DMS114 treated with DMSO at 0.1 percent for 48 hours (cell line): ENCODE measurements around the gene TRAF4.

ENCODE experiments used
- DNase-seq: peaks from one replicate; lab custom pipeline; 2025; ENCODE audit not compliant: unreplicated experiment; lab: John Stamatoyannopoulos, UW

TRAF4 gene, protein sequence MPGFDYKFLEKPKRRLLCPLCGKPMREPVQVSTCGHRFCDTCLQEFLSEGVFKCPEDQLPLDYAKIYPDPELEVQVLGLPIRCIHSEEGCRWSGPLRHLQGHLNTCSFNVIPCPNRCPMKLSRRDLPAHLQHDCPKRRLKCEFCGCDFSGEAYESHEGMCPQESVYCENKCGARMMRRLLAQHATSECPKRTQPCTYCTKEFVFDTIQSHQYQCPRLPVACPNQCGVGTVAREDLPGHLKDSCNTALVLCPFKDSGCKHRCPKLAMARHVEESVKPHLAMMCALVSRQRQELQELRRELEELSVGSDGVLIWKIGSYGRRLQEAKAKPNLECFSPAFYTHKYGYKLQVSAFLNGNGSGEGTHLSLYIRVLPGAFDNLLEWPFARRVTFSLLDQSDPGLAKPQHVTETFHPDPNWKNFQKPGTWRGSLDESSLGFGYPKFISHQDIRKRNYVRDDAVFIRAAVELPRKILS

DNA sequence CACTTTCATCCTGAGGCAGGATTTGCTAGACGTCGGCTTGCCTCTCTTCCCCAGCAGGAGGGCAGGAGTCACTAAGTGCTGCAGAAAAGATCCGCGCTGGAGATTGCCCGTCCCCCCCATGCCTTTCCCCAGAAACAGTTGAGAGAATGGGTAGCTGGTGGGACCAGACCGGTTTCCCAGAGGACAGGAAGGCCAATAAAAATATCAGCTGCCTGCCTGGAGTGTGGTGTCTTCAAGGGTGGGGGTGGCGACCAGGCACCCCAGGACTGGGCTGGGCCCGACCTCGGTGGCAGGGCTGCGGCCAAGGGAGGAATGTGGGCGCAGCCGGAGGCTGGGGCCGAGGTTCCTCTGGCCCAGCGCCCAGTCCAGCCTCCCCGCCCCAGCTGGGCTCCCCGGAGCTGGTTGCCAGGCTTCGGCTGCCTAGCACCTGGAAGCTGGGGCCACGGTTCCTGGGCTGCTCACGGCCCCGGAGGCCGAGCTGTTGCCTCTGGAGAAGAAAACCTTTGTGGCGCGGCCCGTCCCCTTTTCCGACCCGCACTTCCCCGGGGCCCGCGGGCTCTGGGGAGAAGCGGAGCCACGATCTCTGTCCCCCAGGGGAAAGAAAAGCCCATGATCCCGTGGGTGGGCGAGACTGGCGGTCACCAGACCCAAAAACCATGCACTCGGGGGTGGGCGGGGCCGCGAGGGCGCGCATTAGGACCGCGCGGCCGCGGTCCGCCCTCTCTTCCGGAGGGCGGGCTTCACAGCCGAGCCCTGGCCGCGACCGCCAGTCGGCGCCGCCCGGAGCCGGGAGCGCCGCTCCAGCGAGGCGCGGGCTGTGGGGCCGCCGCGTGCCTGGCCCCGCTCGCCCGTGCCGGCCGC is at the start of gene TRAF4:
Gene TRAF4, plus strand, starts transcription at position 769 of the 861 bp plus-strand sequence. CDS start 102 bp downstream, outside the sequence.
- DNase-seq = peak; percentile 57

DNA sequence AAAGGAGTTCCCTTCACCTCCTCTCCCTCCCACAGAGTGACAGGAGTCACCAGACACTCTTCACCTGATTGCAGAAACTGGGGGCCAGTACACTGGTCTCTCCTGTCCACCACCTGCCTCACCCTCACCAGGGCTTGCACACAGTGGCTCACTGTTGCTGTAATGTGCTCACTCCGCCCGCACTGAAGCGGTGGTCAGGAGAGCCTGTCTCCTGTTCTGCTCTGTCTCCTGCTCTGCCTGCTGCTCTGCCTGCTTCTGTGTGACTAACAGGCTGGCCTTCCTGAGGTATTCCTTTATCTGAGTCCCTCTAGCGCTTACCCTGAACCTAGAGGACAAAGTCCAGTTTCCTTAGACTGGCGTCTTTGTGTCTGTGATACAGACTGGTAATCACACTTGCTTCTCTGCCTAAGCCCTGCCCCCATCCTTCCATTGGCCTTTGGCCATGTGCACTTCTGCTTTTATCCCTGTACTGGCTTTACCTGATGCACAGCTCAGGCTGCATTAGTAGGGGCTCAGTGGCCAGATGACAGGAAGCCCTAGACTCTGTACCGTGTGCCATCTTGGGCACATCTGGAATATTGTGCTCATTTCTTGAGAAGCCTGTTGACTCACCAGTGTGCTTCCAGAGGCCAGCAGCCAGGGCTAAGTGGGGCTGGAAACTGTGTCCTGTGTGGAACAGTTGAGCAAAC is 45.4 kb upstream of the TRAF4 start:
- no peak for DNase-seq

DNA sequence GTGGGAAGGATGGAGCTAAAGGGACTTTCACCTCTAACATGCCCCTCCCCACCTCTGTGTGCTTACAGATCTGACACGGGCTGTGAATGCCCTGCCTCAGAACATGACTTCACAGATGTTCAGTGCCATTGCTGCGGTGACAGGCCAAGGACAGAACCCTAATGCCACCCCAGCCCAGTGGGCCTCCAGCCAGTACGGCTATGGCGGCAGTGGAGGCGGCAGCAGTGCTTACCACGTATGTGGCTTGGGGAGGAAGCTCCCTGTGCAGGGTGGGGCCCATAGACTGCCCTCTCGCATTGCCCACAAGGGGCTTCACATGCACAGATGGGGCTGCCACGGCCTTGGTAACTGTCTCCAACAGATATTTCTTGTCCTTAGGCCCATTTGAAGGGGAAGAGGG is 43.5 kb upstream of the TRAF4 start:
- no peak for DNase-seq

DNA sequence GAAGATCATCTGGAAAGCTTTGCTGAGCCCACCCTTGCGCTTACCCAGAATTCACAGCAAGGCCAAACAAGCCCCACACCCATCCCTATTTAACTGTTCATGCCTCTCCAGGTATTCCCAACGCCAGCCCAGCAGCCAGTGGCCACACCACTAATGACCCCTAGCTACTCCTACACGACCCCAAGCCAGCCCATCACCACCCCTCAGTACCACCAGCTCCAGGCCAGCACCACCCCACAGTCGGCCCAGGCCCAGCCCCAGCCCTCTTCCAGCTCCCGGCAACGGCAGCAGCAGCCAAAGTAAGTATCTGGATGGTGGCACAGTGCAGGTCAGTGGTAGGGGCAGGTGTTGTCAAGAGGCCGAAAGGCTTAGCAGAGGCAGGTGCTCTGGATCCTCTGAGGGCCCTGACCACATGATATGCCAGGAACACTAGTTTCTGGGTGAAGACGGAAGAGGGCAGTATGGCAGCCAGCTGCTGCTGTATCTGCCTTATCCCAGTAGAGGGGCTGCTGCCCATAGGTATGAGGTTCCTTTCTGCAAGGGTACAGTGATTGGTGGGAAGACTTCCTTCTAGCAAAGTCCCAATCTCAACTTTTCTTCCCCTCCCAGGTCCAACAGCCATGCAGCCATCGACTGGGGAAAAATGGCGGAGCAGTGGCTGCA is 42.9 kb upstream of the TRAF4 start:
- no peak for DNase-seq

DNA sequence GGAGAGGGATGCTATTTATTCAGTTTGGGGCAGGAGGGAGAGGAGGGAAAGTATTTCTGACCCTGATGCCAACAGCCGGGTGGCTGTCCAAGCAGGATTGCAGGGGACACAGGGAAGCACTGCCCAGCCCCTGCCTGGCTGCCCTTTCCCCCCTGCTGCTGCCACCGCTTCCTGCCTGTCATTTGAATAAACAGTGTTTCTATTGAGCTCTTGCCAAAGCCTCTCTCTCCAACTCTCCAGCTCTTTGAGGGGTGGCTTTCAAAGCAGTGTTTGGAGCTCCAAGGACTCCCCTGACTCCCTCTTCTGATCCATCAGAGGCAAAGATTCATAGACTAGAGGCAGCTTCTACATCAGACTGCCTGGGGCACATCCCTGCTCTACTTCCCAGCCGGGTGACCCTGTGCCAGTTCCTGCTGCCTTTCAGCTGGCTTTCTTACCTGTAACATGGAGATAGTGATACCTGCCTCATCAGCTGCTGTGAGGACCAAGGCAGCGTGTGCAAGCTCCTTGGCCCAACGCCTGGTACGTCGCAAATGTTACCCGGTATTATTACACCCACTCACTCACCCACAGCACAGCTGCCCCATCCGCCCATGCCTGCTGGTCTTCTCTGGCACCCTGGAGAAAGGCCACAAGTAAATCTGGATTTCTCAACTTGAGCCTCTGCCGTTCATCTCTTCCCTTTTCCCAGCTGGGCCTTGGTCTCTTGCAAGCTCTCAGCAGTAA is 41.6 kb upstream of the TRAF4 start:
- DNase-seq = no peak

DNA sequence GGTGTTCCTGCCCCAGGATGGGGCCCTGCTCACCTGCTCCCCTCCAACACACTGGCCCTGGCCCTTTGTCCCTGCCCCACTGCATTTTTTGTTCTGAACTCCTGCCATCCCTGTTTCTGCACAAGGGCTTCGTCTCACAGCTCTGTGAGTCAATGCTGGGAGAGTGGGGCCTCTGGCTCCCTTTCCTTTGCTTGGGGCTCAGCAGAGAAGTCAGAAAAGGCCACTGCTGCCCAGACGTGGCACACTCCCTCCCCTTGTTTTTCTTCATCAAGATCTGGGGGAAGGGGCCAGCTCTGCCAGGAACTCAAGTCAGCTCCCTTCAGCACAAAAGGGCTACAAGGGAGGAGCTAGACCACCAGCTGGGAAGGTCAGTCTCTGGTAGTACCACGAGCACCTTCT is 41.1 kb upstream of the TRAF4 start:
- no peak for DNase-seq

DNA sequence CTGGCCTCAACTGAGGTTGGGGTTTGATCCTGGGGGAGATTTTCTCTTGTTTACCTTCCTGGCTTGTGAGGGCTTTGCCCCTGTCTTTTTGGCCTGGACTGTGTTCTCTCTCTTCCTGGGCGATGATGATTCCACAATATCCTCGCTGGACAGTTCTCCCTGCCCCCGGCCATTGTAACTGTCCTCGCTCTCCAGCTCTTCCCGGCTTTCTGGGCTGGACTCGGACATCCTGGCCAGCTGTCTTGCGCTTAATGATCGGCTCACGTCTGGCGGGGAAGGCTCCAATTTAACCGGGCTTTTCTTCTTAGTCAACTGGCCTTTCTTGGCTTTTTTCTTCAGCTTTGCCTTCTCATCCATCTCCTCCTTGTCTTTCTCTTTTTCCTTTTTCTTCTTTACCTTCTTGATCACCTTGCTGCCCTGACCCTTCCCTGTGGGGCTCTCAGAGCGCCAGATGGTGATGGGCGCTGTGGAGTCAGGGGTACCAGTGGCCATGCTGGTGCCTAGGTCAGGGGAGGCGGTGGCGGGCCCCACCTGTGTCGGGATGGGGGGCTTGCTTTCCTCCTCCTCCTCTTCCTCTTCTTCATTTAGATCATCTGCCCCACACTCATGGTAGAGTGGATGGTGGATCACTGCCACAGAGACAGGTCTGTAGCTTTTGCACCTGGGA is 40.1 kb upstream of the TRAF4 start:
- no peak for DNase-seq

DNA sequence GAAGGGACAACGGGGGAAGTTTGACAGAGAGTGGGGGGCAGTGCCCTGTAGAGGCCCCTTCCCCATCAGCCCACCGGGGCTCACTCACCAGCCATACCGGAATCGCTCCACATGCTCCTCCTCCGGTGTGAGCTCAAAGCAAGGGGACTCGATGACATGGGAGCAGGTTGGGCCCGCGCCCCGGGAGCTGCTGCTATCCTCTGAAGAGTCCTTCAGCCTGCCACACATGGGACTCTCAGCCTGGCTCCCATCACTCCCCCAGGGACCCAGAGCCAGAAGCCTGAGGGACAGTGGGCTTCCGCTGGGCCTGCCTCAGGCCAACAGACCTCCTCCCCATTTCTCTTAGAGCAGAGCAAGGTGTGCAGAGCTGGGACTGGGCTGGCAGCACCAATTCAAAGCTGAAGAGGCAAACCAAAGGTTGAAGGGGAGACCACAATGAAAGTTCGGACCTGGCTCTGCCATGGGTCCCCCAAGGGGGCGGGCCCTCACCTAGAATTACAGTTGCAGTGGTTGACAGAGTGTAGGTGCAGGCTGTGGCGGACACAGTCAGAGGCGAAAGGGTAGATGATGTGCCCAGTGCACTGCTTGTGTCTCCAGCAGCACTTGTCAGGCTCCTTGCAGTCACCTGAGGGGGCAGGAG is 39.5 kb upstream of the TRAF4 start:
- no peak for DNase-seq

DNA sequence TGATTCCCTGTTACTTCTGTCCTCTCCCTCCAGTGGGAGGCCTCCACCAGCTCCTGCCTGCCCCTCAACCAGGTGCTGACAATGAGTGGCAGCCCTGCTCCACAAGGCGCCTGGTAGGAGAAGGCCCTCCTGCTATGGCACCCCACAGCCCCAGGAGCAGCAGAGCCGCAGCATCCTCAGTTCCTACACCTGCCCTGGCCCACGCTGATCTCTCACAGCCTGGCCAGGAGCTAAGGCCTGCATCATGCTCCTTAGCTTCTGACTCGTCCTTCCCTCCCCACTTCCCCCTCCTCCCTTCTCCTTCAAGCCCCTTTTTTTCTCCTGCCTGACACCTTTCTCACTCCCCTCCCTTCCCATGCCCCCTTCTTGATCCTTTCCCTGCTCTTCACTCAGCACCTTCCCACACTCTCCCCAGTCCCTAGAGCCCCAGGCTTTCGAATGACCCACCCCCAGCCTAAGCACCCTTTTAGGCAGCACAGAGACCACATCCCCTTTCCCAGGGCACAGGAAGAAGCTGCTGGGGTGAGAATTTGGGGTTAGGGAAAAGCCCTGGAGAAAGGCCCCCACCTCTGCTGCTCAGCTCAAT is 38.6 kb upstream of the TRAF4 start:
- no peak for DNase-seq

DNA sequence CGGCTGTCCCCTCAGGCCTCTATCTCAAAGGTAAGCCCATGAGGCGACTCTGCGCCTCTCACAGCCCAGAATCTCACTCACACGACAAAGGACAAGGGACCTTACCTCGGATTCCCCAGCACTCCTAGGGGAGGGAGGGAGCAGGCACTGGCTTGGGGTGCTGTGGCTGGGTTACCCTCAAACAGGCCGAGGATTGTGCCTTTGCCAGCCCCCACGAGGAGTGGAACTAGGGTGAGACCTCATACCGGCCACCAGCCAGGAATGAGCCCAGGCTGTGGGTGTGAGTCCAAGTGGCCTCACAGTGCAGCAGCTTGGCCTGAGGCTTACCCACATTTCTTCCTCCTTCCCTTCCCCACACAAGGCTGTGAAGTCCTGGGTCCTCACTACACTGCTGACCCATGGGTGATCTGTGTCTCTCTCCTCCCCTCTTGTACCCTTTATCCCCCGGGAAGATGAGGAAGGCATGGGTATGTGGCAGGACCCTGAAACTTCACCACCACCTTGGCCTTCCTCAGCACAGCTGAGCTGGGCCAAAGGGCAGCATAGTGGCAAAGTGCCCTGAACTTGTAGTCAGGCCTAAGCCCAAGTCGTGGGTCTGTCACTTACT is 38.0 kb upstream of the TRAF4 start:
- no peak for DNase-seq

DNA sequence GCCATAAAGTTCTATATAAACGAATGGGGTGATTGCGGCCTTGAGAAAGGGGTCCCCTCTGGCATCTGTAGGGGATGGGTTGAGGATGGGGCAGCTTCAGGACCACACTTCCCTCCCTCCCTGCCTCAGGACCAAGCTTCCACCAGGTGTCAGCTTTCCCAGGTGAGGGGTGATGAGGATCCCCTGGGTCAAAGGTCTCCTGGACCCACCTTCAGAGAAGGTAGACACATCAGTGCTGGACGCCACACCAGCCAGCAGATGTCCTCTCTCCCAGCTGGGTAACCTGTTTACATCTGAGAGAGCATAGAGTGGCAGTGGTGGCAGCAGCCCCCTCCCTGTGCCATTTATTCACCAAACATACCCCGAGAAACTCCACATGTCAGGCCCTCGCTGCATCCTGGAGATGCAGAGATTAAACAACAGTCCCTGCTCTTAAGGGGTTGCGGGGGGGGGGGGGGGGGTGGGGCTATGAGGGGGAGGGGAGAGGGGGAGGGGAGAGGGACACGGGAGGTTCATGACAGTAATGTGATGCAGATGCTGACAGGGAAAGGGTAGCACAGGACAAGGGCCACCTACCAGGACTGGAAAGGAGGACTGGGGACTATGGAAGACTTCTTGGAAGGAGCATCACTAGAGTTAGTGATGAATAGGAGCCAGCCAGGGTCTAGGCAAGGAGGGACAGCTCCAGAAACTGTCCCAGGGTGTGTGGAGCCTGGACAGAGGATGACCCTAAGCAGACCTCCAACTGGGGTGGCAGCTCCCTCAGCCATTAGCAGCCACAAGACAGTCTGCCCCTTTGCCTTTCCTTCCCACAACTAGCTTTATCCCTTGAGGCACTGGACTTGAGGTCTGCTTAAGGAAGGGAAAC is 37.1 kb upstream of the TRAF4 start:
- no peak for DNase-seq

DNA sequence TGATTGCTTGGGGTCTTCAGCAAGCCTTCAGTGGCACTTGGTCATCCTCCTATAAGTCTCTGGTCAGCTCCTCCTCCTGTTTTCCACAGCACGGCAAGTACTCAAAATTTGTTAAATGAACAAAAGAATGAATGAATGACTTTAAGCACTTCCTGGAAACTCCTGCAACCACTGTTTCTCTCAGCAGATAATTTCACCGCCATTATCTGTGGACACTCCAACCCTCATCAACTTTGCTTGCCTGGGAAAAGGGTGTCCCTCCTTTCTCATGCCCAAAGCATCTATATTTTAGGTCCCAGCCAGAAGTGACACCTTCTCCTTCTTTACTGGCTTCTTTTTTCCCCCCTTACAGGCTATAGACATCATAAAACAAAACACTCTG is 36.5 kb upstream of the TRAF4 start:
- no peak for DNase-seq

DNA sequence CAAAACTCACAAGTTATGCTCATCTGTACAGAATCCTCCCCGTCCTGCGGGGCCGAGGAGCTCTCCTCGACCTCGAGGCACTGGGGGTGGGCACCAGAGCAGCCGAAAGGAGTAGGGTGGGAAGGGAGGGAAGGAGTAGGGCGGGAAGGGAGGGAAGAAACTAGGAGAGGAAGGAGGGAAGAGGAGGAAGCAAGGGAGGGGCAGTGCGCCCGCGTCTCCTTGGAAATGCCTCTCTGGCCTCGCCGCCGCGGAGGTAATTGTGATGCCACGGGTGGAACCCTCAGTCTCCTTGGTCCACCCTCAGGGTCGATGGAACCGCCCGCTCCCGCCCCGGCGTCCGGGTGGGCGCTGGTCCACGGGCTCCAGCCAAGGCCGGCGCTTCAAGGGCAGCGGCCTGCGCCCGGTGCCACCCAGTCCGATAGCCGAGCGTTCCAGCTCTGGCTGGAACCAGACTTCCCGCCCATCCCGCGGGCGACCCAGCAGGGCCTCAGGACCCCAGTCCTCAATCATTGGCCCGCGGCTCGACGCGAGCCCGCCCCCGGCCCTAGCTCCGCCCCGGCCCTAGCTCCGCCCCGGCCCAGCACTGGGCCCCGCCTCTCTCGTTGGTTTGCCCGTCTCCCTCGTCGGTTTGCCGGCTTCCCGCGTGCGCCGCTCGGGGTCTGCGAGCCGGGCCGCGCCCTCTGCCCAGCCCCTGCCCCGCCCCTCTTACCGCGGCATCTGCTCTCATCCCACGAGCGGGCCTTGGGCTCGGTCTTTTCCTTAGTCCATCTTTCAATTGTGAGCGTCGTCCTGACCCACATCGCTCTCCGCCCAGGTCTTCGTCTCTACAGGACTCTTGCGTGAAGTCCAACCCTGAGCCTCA is 32.7 kb upstream of the TRAF4 start:
- DNase-seq = peak; percentile 76

DNA sequence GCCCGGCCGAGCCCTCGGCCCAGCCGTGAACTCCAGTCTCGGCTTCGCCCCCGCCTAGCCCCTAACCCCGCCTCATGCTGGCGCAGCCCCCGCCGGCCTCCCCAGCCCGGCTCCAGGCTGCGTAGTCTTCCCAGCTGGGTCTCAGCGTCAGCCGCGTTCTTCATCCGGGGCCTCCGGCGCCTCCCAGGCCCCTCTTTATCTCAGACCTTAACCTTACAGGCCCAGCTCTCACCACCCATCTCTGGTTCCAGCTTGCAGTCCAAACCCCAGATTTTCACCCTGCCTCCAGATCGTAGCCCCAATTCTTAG is 32.1 kb upstream of the TRAF4 start, which contains the start of gene PROCA1:
Gene PROCA1, minus strand, starts transcription at position 166 of the 309 bp plus-strand sequence. CDS start 228 bp downstream, outside the sequence.
- no peak for DNase-seq

DNA sequence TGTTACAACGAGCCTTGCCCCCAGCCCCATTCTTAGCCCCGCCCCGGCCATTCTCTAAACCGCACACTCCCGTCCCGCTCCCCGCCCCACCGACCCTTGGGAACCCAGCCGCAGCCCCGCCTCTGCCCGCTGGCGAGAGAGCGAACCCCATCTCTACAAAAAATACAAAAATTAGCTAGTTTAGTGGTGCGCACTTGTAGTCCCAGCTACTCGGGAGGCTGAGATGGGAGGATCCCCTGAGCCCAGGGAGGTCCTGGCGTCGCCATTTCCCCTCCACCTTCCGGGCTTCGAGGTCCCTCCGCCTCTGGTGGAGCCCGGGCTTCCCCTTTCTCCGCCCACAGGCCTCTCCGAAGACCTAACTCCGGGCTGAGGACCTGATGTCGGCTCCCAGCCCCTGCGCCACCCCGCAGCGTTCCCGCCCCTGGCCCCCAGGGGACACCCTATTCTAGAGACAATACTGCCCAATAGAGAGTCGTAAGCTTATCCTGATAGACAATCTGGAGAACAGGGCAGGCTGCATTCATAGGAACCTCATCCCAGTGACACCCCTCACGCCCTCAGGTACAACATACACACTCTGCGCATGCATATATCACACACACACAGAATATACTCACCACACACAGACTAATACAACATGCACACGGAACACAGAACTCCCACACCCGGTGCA is 31.6 kb upstream of the TRAF4 start:
- DNase-seq = no peak
